Measurements from ENCODE around the gene BMPR1B. TPM values are rescaled to one million over a fixed set of nuclear protein-coding genes. Genes with fewer than 3 reads are reported as not detected.

Gene BMPR1B
- 1.8 TPM for polyA plus RNA-seq (2013, experiment 1 of 2; ENCODE audit: insufficient read length)
- polyA plus RNA-seq (2013, experiment 2 of 2; ENCODE audit: insufficient read length), result 1.7 TPM

DNA sequence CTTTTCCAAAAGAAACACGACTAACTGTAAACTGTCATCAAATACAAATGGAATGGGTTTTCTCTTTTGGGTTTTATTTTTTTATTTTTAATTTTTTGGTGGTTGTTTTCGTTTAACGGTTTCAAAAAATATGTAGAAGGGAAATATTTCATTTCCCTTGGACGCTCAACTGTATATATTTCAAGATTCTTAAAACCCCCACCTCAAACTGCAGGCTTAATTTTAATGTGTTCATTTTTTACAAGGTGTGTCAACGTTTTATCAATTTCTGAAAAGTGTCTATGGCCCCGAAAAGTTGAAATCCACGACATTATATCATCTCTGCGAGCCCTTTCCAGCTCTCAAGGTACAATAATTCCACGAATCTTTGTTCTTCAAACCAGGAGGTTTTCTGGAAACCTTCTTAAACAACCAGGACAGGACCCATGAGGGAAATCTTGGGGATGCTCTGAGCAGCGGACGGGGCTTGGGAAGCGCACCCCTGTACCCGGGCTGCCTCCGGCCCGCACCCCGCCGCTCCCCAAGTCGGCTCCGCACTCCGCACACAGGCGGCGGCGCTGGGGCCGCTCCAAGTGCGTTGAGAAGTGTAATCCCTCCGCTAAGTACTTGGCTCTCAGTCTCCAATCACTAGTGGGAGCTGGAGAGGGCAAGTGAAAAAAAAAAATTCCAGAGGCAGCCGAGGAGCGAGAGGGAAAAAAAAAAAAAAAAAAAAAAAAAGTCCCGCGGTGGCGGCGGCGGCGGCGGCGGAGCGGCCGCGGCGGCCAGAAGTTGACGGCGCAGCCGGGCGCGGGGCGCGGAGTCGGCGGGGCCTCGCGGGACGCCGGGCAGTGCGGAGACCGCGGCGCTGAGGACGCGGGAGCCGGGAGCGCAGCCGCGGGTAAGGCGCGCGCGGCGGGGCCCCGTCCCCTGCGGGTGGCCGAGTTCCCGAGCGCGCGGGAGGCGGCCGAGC lies at the start of gene BMPR1B:
Gene BMPR1B, plus strand, starts transcription at position 764 of the 949 bp plus-strand sequence. CDS start 346,470 bp downstream, outside the sequence.
- peak; percentile 86 for DNase-seq

- DNase-seq, result peak; percentile 50
These were observed 46.1 kb upstream of the BMPR1B start for GRCh38 chr4:94711635-94712034.

DNA sequence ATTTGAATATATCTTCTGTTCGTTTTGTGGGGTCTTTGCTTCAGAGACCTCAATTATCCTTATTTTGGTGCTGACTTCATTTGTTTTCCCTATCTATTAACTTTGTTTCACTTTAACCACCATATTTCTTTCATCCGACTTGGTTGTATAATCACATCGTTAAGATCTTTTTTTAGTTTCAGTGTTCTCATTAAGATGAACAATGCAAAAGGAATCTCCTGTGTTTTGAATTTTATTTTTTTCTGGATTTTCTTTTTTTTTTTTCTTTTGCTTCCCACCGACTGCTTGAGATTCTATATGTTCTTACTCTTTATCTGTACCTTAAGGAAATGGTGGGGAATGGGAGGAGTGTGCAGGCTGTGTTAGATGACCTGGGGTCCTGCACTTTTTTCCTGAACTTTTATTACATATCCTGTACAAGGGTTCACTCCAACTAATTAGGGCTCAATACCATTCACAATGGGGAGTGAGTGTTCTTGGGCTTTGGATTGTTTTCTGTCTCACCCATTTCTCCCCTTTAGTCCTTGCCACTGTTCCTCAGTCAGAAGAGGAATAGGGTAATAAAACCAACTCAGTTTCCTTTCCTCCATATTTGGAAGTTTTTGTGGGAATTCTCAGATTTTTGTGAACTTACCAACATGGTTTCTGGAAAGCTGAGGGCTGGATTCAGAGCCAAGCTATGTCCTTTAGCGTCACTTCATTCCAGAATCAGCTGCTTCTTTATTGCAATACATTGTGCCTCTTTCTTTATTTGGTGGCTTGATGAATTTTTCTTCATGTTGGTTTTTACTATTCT lies 43.2 kb upstream of the BMPR1B start:
- DNase-seq, result peak; percentile 94

DNA sequence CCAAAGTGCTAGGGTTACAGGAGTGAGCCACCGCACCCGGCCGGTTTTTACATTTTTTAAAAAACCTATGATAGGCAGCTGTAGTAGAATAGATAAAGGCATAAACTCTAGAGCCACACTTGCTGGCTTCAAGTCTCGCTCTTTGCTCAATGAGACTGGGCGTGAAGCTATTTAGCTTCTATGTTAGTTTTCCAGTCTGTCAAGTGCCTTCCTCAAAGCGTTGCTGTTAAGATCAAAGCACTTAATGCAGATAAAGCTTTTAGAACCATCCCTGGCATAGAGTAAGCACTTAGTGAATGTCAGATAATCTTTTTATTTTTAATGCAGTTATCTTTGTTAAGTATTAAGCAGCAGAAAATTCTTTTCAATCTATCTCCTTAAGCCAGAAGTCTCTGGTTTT lies 42.0 kb upstream of the BMPR1B start:
- no peak for DNase-seq

GRCh38 chr4:94721310-94721709 lies 36.4 kb upstream of the BMPR1B start:
- no peak for DNase-seq

DNA sequence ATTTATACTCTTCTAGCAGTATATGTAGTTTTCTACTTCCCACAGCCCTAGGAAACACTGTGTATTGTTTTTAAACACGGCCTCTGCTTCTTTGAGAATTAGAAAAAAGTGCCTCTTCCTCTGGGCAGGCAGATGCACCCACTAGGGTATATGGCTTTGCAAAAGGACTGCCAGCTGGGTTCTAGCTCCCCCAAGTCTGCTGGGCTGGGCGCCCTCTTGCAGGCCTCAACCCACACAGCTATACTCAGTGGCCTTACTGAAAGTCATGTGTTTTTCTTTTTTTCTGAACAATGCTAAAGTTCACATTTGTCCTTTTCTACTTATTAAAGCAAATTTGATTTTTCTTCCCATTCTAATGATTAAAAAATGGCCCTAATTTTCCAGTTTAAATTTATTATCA lies 35.5 kb upstream of the BMPR1B start:
- no peak for DNase-seq

DNA sequence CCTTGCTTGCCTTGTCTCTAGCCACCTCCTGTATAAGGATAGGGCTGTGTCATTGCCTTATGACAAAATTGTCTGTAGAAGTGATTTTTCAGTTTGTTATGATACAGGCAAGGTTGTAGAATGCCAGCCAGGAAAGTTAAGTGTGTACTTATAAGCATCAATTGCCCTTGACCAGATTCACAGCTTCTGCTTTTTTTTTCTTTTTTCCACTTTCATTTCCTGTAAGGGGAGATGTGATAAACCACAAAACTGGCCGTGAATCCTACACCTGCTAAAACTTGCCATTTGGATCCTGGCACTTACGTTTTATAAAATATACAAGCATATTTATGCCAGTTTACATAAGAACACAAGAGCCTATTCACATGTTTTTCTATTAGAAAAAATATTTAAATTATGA lies 35.0 kb upstream of the BMPR1B start:
- DNase-seq, result no peak

DNA sequence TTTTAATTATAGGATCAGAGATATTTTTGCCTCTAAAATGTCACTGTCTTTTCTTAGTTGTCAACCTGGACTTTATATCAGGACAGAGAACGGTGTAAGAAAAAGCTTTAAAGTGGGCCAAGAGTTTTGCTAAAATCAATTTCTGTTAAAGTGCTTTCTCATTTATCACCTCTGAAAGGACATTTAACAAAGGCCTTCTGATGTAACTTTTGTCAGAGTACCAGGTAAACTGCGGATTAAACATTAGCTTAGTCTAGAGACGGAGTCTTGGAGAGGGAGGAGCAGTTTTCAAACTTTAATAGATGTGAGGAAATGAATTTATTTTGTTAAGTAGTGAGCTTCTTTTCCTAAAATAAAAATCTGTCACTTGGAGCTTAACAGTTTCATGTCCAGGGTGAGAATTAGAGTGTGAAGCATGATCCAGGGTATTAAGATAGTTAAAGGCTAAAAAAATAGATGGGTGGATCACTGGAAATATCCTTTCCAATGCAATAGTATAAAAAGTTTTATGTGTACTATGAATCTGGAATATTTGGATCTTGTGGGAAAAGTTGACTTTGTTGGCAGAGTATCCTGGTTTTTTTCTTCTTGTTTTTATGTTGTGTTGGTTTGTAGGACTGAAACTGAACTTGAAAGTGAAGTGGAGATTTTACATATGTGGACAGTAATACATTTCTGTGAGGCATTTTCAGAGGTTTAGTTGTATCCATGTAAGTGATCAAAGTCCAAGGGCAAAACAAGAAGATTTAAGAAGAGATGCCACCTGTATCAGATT lies 33.6 kb upstream of the BMPR1B start:
- DNase-seq, result no peak

GRCh38 chr4:94726524-94727123 lies 31.1 kb upstream of the BMPR1B start:
- DNase-seq, result no peak

DNA sequence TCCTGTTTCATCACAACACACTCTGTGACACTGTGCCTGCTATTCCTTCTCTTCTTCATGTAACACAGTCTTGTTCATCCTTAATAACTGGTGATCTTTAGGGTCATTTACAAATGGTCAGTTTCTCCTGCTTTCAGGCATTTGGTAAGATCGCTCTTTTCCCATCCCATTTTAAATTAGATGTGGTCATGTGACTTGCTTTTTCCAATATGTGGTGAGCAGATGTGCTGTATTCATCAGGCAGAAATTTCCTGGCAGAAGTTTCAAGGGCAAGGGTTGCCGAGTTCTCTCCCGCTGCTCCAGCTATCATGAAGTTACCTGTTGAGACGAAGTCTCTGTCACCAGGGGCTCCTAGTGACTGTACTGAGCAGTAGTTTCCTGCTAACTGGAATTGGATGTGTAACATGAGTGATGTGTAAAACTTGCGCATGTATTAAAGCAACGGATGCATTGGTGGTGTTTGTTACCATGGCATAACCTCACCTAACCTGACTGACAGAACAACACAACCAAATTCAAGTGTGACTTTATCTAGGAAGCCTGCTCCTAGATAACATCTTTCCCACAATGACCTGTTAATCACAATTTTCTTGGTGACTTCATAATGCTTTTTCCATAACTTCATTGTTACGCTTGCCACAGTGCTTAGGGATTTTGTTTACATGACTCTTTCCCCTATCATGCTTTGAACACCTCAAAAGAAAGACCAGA lies 29.5 kb upstream of the BMPR1B start:
- DNase-seq, result peak; percentile 42

GRCh38 chr4:94732358-94732698 lies 25.4 kb upstream of the BMPR1B start:
- no peak for DNase-seq

DNA sequence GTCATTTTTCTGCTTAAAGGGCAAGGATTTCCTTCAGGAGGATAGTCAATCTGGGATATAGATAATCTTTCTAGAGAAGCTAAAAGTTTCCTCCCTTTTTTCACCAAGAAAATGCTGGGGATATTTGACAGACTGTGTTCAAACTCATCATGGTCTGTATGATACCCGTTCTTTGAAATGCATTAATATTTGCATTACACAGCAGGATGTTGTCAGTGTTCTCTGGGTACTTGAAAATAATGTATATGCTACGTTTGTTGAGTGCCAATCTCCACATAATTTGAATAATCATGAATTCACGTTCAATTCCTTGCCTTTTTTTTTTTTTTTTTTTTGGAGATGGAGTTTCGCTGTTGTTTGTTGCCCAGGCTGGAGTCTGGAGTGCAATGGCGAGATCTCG lies 18.0 kb upstream of the BMPR1B start:
- DNase-seq, result no peak

DNA sequence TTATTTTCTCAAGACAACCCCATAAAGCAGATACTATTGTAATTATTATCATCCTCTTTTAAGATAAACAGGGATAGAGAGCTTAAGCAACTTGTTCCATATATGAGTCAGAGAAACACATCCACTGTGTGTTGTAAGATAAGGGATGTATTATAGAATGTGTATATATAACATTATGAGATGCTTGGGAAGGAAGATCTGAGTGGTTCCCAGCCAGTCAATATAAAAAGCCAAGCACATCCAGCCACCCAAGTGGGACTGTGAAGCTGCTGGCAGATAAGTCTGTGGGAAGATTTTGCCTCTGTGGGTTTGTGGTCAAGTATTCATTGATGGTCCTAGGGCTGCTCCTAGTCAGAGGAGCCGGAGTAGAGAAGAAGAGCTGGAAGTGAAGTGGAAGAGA lies 16.5 kb upstream of the BMPR1B start:
- peak; percentile 6 for DNase-seq

DNA sequence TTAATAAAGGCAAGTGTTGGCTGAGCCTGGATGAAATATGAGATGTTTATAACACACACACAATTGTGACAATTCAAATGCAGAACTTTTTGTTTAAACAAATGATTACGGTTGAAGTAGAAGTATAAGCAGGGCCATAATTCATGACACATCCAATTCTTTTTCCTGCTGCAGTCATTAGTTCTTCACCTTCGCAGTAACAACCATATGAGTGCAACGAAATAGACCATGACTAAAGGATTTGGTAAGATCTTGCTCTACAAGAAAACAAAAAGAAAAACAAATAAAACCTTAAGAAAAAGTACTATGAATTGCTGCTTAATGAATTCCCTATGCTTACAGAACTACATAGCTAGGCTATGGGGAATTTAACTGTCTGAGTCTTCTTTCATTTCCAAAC lies 13.9 kb upstream of the BMPR1B start:
- DNase-seq, result no peak

GRCh38 chr4:94744850-94745249 lies 12.9 kb upstream of the BMPR1B start:
- DNase-seq, result no peak

GRCh38 chr4:94746746-94747145 lies 11.0 kb upstream of the BMPR1B start:
- no peak for DNase-seq

DNA sequence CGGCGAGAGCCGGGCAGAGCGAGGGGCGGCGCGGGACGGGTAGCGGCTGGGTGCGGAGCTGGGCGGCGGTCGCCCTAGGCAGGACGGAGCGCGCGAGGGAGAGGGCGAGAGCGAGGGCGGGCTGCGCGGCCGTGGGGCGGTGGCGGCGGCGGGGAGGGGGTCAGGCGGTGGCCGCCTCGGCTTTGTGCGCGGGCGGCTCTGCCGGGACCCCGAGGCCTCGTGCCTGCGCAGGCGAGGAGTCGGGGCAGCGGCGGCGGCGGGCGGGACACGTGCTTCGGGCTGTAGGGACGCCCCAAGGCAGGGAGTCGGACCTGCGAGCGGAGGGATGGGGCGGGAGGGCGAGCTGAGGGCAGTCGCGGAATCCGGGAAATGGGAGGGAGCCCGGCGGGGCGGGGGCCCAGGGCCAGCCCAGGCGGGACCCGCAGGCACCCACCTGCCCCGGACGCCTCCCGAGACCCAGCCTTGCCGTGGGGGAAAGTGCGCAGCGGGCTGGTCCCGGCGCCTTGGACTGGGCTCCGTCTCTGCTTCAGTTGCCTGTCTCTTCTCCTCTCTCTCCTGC lies 465 bp downstream of the BMPR1B start:
- peak; percentile 48 for DNase-seq

DNA sequence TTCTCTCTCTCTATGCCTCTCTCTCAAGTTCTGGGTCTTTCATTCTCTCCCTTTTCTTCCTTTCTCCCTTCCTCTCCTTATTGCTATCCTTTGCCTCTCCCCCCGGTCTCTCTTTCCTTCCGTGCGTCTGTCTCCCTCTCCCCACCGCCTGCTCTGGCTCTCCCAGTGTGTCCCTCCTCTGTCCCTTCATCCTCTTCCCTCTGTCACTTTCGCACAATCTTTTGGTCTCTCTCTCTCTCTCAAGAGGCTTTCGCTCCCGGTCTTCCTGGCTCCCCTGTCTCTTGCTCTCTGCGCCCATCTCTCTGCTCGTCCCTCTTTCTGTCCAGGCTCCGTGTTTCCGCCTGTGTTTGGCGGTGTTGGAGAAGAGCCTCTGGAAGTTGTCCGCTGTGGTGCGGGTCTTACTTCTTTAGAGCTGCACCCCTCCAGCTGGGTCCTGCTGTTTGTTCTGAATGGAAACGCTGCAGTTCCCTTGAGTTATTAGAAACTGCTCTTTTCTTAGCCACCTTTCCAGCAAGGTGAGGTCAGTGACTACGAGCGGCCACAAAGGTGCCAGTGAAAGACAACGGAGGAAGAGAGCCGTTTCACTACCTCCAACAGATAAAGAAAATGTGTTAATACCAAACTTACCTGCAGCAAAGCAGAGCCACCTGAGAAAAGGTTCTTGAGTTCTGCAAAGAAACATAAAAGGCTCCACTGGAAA lies 1.1 kb downstream of the BMPR1B start:
- DNase-seq, result peak; percentile 5

GRCh38 chr4:94759767-94760211 lies 2.0 kb downstream of the BMPR1B start:
- no peak for DNase-seq

DNA sequence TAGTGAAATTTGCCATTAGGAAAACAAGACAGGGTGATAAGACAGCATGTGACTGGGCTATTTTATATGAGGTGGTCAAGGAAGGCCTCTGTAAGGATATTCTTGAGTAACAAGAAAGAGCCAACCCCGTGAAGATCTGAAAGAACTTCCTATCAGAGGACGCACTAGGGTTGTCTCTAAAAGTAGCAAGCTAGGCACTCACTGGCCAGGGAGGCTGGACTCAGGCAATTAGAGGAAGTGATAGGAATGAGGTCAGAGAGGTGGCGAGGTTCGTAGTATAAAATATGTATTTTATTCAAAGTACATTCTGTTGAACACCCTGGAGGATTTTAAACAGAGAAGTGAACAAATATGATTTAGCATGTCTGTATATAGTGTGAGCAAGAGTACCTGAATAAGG lies 4.6 kb downstream of the BMPR1B start:
- no peak for DNase-seq

DNA sequence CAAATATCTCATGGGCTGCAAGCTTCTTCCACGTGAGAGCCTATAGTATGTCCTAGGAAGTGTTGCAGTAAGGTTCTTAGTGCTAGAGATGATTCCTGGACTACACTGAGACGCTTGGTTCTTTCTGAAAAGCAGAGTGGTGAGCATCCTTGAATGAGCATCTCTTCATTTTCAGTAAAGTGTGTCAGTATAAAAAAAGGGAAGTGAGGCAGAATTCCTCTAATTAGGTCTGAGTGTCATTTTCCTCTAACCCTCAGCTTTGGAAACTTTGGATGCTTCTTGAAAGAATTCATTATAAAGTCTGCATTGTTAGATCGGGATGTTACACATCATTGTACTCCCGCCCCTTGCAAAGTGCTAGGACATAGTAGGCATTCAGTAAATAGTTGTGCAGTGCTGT lies 5.2 kb downstream of the BMPR1B start:
- no peak for DNase-seq
